Stimulated activated naive CD4-positive, alpha-beta T cell (primary cell): ENCODE data around the gene F8A3.
"Not testable (repeated sequence)": the region's sequence is repeated elsewhere in the genome, so short reads cannot be mapped to it uniquely, and the experiment has no call there.

Experiments
- DNase-seq, 6 experiments: peaks; one replicate each; lab custom pipeline; 2025; lab: John Stamatoyannopoulos, UW

F8A3 gene

GRCh38 chrX:155458471-155458870 lies at the start of gene F8A3:
F8A3 (minus strand) TSS chrX:155458620; CDS start chrX:155458600, 20 bp downstream.
- not testable (repeated sequence) for DNase-seq

GRCh38 chrX:155505296-155505695 lies 46.9 kb upstream of the F8A3 start:
- no peak for DNase-seq

GRCh38 chrX:155495134-155495533 lies 36.7 kb upstream of the F8A3 start:
- DNase-seq = not testable (repeated sequence)

- not testable (repeated sequence) for DNase-seq
Measured at GRCh38 chrX:155491421-155491820, 33.0 kb upstream of the F8A3 start.

GRCh38 chrX:155477136-155477535 lies 18.7 kb upstream of the F8A3 start:
- DNase-seq = not testable (repeated sequence)

GRCh38 chrX:155466269-155466938 lies 8.0 kb upstream of the F8A3 start:
- DNase-seq = not testable (repeated sequence)

- not testable (repeated sequence) for DNase-seq
Measured at GRCh38 chrX:155460501-155460900, 2.1 kb upstream of the F8A3 start.

GRCh38 chrX:155457761-155458447 lies 516 bp downstream of the F8A3 start:
- DNase-seq = not testable (repeated sequence)

- DNase-seq = no peak
Measured at GRCh38 chrX:155441097-155441496, 17.3 kb downstream of the F8A3 start.

- DNase-seq = no peak
Measured at GRCh38 chrX:155435744-155436112, 22.7 kb downstream of the F8A3 start.

- DNase-seq = no peak
Measured at GRCh38 chrX:155434906-155435743, 23.3 kb downstream of the F8A3 start.

GRCh38 chrX:155417769-155418168 lies 40.7 kb downstream of the F8A3 start:
- DNase-seq = no peak
